NT2/D1 (cell line): ENCODE results near the gene ST6GALNAC3.

Experiments
- SUZ12 ChIP-seq: IDR thresholded peaks from 2 replicates; pipeline ENCODE4 v1.6.1; 2011; ENCODE audit not compliant: insufficient read length, insufficient read depth; ENCODE audit errors: extremely low read depth
- YY1 ChIP-seq: IDR thresholded peaks from 2 replicates; pipeline ENCODE4 v1.6.1; 2011; ENCODE audit not compliant: insufficient read length, insufficient read depth

DNA sequence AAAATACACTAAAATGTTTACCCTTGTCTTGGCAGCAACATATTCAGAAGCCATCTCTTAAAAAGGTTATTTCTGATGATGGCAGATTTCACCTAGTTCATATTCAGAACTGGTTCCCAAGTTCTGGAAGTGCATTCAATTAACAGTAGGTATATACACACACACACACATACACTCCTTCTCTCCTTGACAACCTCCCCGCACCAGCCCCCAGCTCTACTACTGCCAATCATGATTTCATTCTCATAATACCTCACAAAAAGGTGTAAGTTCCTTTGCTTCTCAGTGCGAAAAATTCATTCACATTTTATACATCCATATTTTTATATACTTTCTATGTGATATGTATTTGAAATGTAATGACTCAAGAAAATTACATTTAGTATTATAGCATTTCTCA lies 564.6 kb downstream of the ST6GALNAC3 start:
- TF ChIP-seq YY1 (no peak), SUZ12 (no peak)
